ENCODE results near the gene ZBTB3.

DNA sequence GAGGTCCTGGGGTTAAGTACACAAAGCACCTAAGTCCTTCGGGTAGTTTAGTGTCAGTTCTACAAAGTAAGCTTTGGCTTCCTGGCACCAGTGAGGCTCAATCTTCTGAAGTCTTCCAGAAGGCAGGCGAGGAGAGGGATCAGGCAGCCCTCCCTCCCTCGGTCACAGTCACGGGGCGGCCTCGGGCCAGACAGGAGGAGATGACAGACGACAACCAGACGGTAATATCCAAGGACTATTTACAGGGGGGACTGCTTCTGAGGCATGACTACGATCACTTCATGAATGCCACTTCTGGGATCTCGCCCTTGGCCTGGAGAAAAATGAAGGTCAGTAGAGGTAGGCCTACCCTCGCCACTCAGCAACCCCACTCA, 38.2 kb upstream of the ZBTB3 start:
- TF ChIP-seq, protein P1, sequence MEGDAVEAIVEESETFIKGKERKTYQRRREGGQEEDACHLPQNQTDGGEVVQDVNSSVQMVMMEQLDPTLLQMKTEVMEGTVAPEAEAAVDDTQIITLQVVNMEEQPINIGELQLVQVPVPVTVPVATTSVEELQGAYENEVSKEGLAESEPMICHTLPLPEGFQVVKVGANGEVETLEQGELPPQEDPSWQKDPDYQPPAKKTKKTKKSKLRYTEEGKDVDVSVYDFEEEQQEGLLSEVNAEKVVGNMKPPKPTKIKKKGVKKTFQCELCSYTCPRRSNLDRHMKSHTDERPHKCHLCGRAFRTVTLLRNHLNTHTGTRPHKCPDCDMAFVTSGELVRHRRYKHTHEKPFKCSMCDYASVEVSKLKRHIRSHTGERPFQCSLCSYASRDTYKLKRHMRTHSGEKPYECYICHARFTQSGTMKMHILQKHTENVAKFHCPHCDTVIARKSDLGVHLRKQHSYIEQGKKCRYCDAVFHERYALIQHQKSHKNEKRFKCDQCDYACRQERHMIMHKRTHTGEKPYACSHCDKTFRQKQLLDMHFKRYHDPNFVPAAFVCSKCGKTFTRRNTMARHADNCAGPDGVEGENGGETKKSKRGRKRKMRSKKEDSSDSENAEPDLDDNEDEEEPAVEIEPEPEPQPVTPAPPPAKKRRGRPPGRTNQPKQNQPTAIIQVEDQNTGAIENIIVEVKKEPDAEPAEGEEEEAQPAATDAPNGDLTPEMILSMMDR (IDR thresholded peaks at IDR 0.05) = no peak
- TF ChIP-seq POLR2A (IDR thresholded peaks at IDR 0.05) = no peak
